Measurements from ENCODE around the gene ATXN7L3B. TPM values are rescaled to one million over a fixed set of nuclear protein-coding genes. Genes with fewer than 3 reads are reported as not detected.

The ATXN7L3B gene
- total RNA-seq, 1 donor from 2014 or later: 35.5 TPM

GRCh38 chr12:74584483-74585062, 46.9 kb downstream of the ATXN7L3B start:
- no peaks in the 10 kb centered on the region for H3K4me1 ChIP-seq (ENCODE audit: control insufficient read depth in 3 of 3, insufficient read depth in 3 of 3, low read length in 3 of 3)
- no peak overlapping the region for H3K9ac ChIP-seq (ENCODE audit: low read depth in 1 of 3, low read length in 3 of 3)
- no peak overlapping the region for H3K4me3 ChIP-seq (ENCODE audit: low read length in 3 of 3)
- no peaks in the 10 kb centered on the region for H3K27me3 ChIP-seq (ENCODE audit: control insufficient read depth in 3 of 3, insufficient read depth in 3 of 3, low read length in 3 of 3)
- H3K27ac ChIP-seq (ENCODE audit: low read depth, low read length): no peak overlapping the region
- no peaks in the 10 kb centered on the region for H3K36me3 ChIP-seq (ENCODE audit: control insufficient read depth in 3 of 3, insufficient read depth in 3 of 3, low read length in 3 of 3)
- no peaks in the 10 kb centered on the region for H3K9me3 ChIP-seq (ENCODE audit: control insufficient read depth in 3 of 3, low read length in 3 of 3)

GRCh38 chr12:74586251-74586650, 48.6 kb downstream of the ATXN7L3B start:
- no peaks in the 10 kb centered on the region for H3K4me1 ChIP-seq (ENCODE audit: control insufficient read depth in 3 of 3, insufficient read depth in 3 of 3, low read length in 3 of 3)
- H3K9ac ChIP-seq (ENCODE audit: low read depth in 1 of 3, low read length in 3 of 3): no peak overlapping the region
- no peak overlapping the region for H3K4me3 ChIP-seq (ENCODE audit: low read length in 3 of 3)
- H3K36me3 ChIP-seq (ENCODE audit: control insufficient read depth in 3 of 3, insufficient read depth in 3 of 3, low read length in 3 of 3): no peaks in the 10 kb centered on the region
- H3K27me3 ChIP-seq (ENCODE audit: control insufficient read depth in 3 of 3, insufficient read depth in 3 of 3, low read length in 3 of 3): no peaks in the 10 kb centered on the region
- H3K27ac ChIP-seq (ENCODE audit: low read depth, low read length): no peak overlapping the region
- H3K9me3 ChIP-seq (ENCODE audit: control insufficient read depth in 3 of 3, low read length in 3 of 3): no peaks in the 10 kb centered on the region
